Measurements from ENCODE around the gene LCP1. TPM values are rescaled to one million over a fixed set of nuclear protein-coding genes. Genes with fewer than 3 reads are reported as not detected.

LCP1 gene
- total and polyA plus RNA-seq, 2 of the 13 experiments (the other 11 are each of a cell fraction or from before 2014, with no cell fraction given): 1.6 TPM

- 29% methylated on average over 2 of the region's 2 CpGs for WGBS (ENCODE audit: low lambda C conversion rate)
- intact Hi-C loops (cut with micrococcal nuclease; ENCODE audit: unreplicated experiment): no loop called here
- FAIRE-seq (no peak), DNase-seq (ENCODE audit: low spot score) (no peak), ATAC-seq (no peak)
- Histone ChIP-seq H3K36me3 (replicated peaks in 1 of 2; ENCODE audit: control insufficient read depth in 1 of 2, insufficient read depth in 2 of 2, low read length in 2 of 2) (no peaks in the 10 kb centered on the region), H3K4me3 (replicated peaks in 1 of 3; ENCODE audit: insufficient read depth in 1 of 3, low read depth in 2 of 3, low read length in 3 of 3) (no peak overlapping the region), H4K20me1 (ENCODE audit: insufficient read depth, low read length) (no peaks in the 10 kb centered on the region), H3K9ac (ENCODE audit: insufficient read depth, low read depth, low read length) (no peak overlapping the region), H3K27ac (ENCODE audit: extremely low read length, insufficient read depth, low read length) (no peak overlapping the region), H3K79me2 (ENCODE audit: insufficient read depth, low read length) (no peaks in the 10 kb centered on the region), H3K4me2 (ENCODE audit: low read depth, low read length) (no peak overlapping the region), H3K4me1 (ENCODE audit: insufficient read depth, low read length) (peaks cover 12% of the 10 kb centered on the region; the same call in 1 of the 2 replicates), H3K9me3 (ENCODE audit: low read length) (no peaks in the 10 kb centered on the region), H2AFZ (ENCODE audit: low read length) (no peak overlapping the region), H3K27me3 (ENCODE audit: control insufficient read depth in 1 of 2, insufficient read depth in 2 of 2, low read length in 2 of 2) (peaks cover 2 to 4% of the 10 kb centered on the region in 2 experiments; a peak in 2 of 5 replicates)
- no peak for TF ChIP-seq TMF1 (CRISPR knock-in tag; IDR thresholded peaks at IDR 0.05; ENCODE audit: low read depth)
- no TSS peak for BruUV-seq (replicated peaks)
- in situ Hi-C loops (cut with HindIII; ENCODE audit: extremely low pct_ligation_motif_present, low pct_unique_long_range_greater_than_20kb): no loop called here
- CTCF ChIA-PET (ENCODE audit: low intra/inter-chr PET ratio, low total read pairs): no interaction called here
- POLR2A ChIA-PET: no interaction called here
Observed at GRCh38 chr13:46173656-46174055, 8.3 kb downstream of the LCP1 start.

- POLR2A ChIA-PET: no interaction called here
- no peak overlapping the region for H2AFZ ChIP-seq (ENCODE audit: low read length)
- TF ChIP-seq, protein P1, sequence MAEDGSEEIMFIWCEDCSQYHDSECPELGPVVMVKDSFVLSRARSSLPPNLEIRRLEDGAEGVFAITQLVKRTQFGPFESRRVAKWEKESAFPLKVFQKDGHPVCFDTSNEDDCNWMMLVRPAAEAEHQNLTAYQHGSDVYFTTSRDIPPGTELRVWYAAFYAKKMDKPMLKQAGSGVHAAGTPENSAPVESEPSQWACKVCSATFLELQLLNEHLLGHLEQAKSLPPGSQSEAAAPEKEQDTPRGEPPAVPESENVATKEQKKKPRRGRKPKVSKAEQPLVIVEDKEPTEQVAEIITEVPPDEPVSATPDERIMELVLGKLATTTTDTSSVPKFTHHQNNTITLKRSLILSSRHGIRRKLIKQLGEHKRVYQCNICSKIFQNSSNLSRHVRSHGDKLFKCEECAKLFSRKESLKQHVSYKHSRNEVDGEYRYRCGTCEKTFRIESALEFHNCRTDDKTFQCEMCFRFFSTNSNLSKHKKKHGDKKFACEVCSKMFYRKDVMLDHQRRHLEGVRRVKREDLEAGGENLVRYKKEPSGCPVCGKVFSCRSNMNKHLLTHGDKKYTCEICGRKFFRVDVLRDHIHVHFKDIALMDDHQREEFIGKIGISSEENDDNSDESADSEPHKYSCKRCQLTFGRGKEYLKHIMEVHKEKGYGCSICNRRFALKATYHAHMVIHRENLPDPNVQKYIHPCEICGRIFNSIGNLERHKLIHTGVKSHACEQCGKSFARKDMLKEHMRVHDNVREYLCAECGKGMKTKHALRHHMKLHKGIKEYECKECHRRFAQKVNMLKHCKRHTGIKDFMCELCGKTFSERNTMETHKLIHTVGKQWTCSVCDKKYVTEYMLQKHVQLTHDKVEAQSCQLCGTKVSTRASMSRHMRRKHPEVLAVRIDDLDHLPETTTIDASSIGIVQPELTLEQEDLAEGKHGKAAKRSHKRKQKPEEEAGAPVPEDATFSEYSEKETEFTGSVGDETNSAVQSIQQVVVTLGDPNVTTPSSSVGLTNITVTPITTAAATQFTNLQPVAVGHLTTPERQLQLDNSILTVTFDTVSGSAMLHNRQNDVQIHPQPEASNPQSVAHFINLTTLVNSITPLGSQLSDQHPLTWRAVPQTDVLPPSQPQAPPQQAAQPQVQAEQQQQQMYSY (CRISPR knock-in tag; IDR thresholded peaks at IDR 0.05): no peak
- TF ChIP-seq CHD4 (IDR thresholded peaks at IDR 0.05; ENCODE audit: borderline replicate concordance, low read length) (no peak), MEIS1 (CRISPR knock-in tag; IDR thresholded peaks at IDR 0.05; ENCODE audit: borderline replicate concordance) (no peak), ZNF34 (CRISPR knock-in tag; IDR thresholded peaks at IDR 0.05; ENCODE audit: borderline replicate concordance) (no peak), ZNF235 (CRISPR knock-in tag; IDR thresholded peaks at IDR 0.05; ENCODE audit: borderline replicate concordance) (no peak), TSC22D2 (CRISPR knock-in tag; IDR thresholded peaks at IDR 0.05; ENCODE audit: borderline replicate concordance) (no peak)
- TF ChIP-seq, protein P2, sequence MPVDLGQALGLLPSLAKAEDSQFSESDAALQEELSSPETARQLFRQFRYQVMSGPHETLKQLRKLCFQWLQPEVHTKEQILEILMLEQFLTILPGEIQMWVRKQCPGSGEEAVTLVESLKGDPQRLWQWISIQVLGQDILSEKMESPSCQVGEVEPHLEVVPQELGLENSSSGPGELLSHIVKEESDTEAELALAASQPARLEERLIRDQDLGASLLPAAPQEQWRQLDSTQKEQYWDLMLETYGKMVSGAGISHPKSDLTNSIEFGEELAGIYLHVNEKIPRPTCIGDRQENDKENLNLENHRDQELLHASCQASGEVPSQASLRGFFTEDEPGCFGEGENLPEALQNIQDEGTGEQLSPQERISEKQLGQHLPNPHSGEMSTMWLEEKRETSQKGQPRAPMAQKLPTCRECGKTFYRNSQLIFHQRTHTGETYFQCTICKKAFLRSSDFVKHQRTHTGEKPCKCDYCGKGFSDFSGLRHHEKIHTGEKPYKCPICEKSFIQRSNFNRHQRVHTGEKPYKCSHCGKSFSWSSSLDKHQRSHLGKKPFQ (CRISPR knock-in tag; IDR thresholded peaks at IDR 0.05; ENCODE audit: insufficient replicate concordance): no peak
- TF ChIP-seq, protein P3, sequence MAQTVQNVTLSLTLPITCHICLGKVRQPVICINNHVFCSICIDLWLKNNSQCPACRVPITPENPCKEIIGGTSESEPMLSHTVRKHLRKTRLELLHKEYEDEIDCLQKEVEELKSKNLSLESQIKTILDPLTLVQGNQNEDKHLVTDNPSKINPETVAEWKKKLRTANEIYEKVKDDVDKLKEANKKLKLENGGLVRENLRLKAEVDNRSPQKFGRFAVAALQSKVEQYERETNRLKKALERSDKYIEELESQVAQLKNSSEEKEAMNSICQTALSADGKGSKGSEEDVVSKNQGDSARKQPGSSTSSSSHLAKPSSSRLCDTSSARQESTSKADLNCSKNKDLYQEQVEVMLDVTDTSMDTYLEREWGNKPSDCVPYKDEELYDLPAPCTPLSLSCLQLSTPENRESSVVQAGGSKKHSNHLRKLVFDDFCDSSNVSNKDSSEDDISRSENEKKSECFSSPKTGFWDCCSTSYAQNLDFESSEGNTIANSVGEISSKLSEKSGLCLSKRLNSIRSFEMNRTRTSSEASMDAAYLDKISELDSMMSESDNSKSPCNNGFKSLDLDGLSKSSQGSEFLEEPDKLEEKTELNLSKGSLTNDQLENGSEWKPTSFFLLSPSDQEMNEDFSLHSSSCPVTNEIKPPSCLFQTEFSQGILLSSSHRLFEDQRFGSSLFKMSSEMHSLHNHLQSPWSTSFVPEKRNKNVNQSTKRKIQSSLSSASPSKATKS (CRISPR knock-in tag; IDR thresholded peaks at IDR 0.05): no peak
Observed at GRCh38 chr13:46172531-46172991, 9.4 kb downstream of the LCP1 start.

More at GRCh38 chr13:46172531-46172991, 9.4 kb downstream of the LCP1 start:
- FAIRE-seq (no peak), ATAC-seq (no peak), DNase-seq (ENCODE audit: low spot score) (no peak)
- no TSS peak for BruUV-seq (replicated peaks)
- H3K79me2 ChIP-seq (ENCODE audit: insufficient read depth, low read length): no peaks in the 10 kb centered on the region
- no peaks in the 10 kb centered on the region for H4K20me1 ChIP-seq (ENCODE audit: insufficient read depth, low read length)
- intact Hi-C loops (cut with micrococcal nuclease; ENCODE audit: unreplicated experiment) (no loop called here), in situ Hi-C loops (cut with HindIII; ENCODE audit: extremely low pct_ligation_motif_present, low pct_unique_long_range_greater_than_20kb) (no loop called here)
- CTCF ChIA-PET (ENCODE audit: low intra/inter-chr PET ratio, low total read pairs): no interaction called here
- WGBS (ENCODE audit: low lambda C conversion rate): 48% methylated on average over 6 of the region's 6 CpGs
- H3K9me3 ChIP-seq (ENCODE audit: low read length): no peaks in the 10 kb centered on the region
- no peak overlapping the region for H3K4me2 ChIP-seq (ENCODE audit: low read depth, low read length)
- H3K27ac ChIP-seq (ENCODE audit: extremely low read length, insufficient read depth, low read length): no peak overlapping the region
- H3K36me3 ChIP-seq (replicated peaks in 1 of 2; ENCODE audit: control insufficient read depth in 1 of 2, insufficient read depth in 2 of 2, low read length in 2 of 2): no peaks in the 10 kb centered on the region
- H3K4me3 ChIP-seq (replicated peaks in 1 of 3; ENCODE audit: insufficient read depth in 1 of 3, low read depth in 2 of 3, low read length in 3 of 3): no peak overlapping the region
- peaks cover 2 to 4% of the 10 kb centered on the region in 2 experiments; a peak in 2 of 5 replicates for H3K27me3 ChIP-seq (ENCODE audit: control insufficient read depth in 1 of 2, insufficient read depth in 2 of 2, low read length in 2 of 2)
- H3K9ac ChIP-seq (ENCODE audit: insufficient read depth, low read depth, low read length): no peak overlapping the region
- H3K4me1 ChIP-seq (ENCODE audit: insufficient read depth, low read length): peaks cover 12% of the 10 kb centered on the region; the same call in 1 of the 2 replicates
